Esophagus muscularis mucosa (tissue), 3 donors: ENCODE data around the gene SCFD2.

ENCODE experiments used
- CTCF ChIP-seq, 3 experiments: fragments of 200-600 bp in 2 of 3; fragments of 450-650 bp in 1 of 3; sonication (generic) in 2 of 3; IDR thresholded peaks; one replicate each; pipeline ENCODE4 v1.5.1; 2017 to 2019; ENCODE audit warnings: antibody characterized with exemption in 3 of 3, mild to moderate bottlenecking in 2 of 3, moderate library complexity in 1 of 3
- POLR2AphosphoS5 ChIP-seq, 2 donors: sonication (generic); formaldehyde crosslinking; IDR thresholded peaks; one replicate each; pipeline ENCODE4 v1.6.1; 2017; ENCODE audit warnings: antibody characterized with exemption in 2 of 2

GRCh38 chr4:53068755-53069330 is 297.0 kb downstream of the SCFD2 start:
- TF ChIP-seq CTCF (IDR thresholded peaks at IDR 0.05) = no peak
- TF ChIP-seq POLR2AphosphoS5 (IDR thresholded peaks at IDR 0.05) = no peak
